Measurements from ENCODE around the gene B4GALNT2.

GRCh38 chr17:49218941-49219913 lies 86.7 kb downstream of the B4GALNT2 start:
- TF ChIP-seq CTCF (IDR thresholded peaks at IDR 0.05) (no peak), POLR2A (IDR thresholded peaks at IDR 0.05) (no peak)
